ENCODE results near the gene YIF1A.
"Not testable (repeated sequence)": the region's sequence is repeated elsewhere in the genome, so short reads cannot be mapped to it uniquely, and the experiment has no call there.

DNA sequence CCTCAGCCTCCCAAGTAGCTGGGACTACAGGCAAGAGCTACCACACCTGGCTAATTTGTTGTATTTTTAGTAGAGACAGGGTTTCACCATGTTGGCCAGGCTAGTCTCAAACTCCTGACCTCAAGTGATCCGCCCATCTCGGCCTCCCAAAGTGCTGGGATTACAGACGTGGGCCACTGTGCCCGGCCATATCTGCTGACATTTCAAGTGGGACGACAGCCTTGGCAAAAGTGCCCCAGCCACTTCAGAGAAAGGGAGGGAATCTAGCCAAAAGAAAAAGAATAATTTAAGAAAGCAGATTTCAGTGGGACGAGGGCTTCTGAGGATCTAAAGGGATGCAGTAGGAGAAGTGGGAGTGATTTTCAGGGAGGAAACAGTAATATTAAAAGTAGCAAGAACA is 35.9 kb downstream of the YIF1A start:
- not testable (repeated sequence) for TF ChIP-seq POLR2AphosphoS5 (IDR thresholded peaks at IDR 0.05)
- TF ChIP-seq, protein P1, sequence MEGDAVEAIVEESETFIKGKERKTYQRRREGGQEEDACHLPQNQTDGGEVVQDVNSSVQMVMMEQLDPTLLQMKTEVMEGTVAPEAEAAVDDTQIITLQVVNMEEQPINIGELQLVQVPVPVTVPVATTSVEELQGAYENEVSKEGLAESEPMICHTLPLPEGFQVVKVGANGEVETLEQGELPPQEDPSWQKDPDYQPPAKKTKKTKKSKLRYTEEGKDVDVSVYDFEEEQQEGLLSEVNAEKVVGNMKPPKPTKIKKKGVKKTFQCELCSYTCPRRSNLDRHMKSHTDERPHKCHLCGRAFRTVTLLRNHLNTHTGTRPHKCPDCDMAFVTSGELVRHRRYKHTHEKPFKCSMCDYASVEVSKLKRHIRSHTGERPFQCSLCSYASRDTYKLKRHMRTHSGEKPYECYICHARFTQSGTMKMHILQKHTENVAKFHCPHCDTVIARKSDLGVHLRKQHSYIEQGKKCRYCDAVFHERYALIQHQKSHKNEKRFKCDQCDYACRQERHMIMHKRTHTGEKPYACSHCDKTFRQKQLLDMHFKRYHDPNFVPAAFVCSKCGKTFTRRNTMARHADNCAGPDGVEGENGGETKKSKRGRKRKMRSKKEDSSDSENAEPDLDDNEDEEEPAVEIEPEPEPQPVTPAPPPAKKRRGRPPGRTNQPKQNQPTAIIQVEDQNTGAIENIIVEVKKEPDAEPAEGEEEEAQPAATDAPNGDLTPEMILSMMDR (IDR thresholded peaks at IDR 0.05) = not testable (repeated sequence)
